ENCODE measurements around the gene CYP1A2.

DNA sequence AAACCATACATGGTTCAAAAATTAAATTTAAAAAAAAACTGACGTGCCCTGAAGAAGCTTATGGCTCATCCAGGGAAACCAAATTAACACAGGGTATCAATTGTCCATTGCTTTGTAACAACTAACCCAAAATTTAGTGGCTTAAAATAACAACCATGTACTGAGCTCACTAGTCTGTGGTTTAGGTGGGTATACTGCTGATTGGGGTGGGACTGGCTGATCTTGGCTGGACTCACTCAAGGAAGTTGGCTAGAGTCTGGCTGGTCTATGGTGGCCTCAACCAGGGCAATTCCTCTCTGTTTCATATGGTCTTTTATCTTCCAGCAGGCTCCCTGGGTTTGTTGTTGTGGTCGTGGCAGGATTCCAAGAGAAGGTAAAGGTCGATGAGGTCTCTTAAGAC, 38.8 kb upstream of the CYP1A2 start:
- TF ChIP-seq, protein P1, sequence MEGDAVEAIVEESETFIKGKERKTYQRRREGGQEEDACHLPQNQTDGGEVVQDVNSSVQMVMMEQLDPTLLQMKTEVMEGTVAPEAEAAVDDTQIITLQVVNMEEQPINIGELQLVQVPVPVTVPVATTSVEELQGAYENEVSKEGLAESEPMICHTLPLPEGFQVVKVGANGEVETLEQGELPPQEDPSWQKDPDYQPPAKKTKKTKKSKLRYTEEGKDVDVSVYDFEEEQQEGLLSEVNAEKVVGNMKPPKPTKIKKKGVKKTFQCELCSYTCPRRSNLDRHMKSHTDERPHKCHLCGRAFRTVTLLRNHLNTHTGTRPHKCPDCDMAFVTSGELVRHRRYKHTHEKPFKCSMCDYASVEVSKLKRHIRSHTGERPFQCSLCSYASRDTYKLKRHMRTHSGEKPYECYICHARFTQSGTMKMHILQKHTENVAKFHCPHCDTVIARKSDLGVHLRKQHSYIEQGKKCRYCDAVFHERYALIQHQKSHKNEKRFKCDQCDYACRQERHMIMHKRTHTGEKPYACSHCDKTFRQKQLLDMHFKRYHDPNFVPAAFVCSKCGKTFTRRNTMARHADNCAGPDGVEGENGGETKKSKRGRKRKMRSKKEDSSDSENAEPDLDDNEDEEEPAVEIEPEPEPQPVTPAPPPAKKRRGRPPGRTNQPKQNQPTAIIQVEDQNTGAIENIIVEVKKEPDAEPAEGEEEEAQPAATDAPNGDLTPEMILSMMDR (IDR thresholded peaks at IDR 0.05; ENCODE audit: low read length), result no peak
- TF ChIP-seq EZH2 (IDR thresholded peaks at IDR 0.05; ENCODE audit: borderline replicate concordance, low read length), result no peak

All from OCI-LY1 (cell line).